SH-SY5Y (cell line): ENCODE measurements around the gene MATK.

ENCODE experiments used
- GATA2 ChIP-seq: IDR thresholded peaks from 2 replicates; pipeline ENCODE4 v1.6.1; 2011; ENCODE audit warnings: mild to moderate bottlenecking, low read depth, low read length
- GATA3 ChIP-seq: IDR thresholded peaks from 2 replicates; pipeline ENCODE4 v1.6.1; 2011; ENCODE audit warnings: low read depth, mild to moderate bottlenecking, low read length, moderate library complexity

MATK gene

DNA sequence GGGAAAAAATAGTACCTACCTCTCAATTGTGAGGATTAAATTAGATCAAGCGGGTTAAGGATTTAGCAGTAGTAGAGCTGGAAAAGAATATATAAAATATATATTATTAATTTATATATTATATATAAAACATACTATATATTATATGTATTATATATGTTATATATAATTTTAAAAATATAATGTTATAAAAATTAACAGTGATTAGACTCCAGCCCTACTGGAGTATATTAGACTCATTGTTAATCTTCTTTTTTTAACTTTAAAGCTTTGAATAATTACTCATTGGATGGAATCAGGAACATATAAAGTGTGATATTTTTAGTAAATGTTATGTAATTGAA, 24.1 kb downstream of the MATK start:
- TF ChIP-seq GATA2, result no peak
- TF ChIP-seq GATA3, result no peak

DNA sequence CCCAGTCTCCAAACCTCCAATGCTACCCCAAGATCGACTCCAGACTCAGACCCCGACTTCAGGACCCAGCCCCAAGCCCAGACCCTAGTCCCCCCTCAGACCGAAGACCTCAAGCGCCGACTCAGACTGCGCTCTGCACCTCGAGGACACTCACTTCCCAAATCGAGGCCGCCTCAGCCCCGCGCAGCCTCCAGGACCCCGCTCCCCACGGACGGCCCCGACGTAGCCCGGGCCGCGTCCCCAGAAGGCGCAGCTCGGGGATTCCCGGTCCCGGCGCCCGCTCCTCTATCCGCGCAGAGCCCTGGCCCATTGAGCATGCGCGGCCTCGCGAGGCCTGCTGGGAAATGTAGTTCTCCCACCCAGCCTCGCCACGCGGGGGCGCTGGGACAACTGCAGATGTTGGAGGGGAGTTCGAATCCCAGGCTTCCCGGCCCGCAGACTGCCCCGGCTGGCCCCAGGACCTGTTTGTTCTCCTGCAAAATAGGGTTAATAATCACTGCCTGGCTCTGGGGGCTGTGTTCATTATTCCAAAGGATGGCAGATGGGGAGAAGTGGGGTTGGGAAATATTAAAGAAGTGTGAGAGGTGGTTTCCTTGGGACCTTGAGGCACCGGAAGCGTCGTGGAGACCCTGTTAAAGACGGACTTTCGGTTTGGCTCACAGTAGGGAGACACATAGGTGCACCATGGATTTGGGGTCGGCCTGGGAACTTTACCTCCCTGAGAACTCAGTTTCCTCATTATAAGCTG, 24.6 kb downstream of the MATK start, which contains the start of gene APBA3:
Gene APBA3 (minus strand): TSS at position 311 of the 748 bp plus-strand sequence. CDS start 1,428 bp downstream, outside the sequence.
- TF ChIP-seq GATA2 (no peak), GATA3 (no peak)

DNA sequence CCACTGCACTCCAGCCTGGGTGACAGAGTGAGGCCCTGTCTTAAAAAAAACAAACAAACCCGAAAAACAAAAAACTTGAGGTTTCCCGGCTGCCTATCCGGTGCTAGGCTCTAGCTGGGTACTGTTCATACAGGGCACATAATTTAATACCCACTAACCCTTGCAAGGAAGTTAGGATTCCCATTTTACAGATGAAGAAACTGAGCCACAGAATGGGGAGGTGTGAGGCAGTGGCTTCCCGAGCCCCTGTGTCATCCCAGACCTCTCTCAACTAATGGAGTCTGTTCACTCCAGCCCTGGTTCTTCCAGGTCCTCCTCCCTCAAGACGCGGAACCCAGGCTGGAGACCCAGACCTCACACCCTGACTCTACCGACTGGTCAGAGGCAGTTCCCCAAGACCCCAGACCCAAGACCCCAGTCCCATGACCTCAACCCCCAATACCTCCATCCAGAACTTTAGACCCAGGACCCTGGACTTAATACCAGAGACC, 25.3 kb downstream of the MATK start:
- TF ChIP-seq GATA3 (no peak), GATA2 (no peak)

DNA sequence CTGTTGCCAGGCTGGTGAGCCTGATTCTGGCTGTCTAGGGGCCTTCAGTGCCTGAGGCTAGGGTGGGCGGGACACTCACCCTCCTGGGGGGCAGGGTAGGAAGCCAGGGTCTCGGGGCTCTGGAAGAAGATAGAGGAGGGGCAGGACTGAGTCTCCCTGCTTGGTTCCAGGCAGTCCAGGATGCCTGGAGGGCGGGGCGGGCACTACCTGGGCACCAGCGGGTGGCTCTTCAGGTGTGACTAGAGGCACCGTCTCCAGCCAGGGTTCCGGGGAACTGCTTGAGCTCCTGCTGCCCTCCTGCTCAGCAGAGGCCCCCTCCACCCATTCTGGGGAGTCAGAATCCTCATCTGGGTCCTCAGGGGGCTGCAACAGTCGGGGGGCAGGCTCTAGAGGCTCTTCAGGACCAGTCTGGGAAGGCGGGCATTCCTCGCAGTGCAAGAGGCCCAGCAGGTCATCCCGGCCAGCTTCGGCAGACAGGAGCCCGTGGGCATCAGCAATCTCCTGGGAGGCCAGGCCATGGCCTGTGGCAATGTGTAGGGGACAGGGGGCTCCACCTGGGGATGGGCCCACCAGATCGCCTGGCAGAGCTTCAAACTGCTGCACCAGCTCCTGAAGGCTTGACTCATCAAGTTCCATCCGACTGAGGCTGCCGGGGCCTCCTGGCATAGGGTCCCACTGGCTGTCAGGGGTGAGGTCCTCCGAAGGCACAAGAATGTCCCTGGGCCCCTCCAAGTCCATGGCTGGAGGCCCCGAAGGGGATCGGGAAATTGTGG, 26.5 kb downstream of the MATK start:
- TF ChIP-seq GATA3, result no peak
- no peak for TF ChIP-seq GATA2

DNA sequence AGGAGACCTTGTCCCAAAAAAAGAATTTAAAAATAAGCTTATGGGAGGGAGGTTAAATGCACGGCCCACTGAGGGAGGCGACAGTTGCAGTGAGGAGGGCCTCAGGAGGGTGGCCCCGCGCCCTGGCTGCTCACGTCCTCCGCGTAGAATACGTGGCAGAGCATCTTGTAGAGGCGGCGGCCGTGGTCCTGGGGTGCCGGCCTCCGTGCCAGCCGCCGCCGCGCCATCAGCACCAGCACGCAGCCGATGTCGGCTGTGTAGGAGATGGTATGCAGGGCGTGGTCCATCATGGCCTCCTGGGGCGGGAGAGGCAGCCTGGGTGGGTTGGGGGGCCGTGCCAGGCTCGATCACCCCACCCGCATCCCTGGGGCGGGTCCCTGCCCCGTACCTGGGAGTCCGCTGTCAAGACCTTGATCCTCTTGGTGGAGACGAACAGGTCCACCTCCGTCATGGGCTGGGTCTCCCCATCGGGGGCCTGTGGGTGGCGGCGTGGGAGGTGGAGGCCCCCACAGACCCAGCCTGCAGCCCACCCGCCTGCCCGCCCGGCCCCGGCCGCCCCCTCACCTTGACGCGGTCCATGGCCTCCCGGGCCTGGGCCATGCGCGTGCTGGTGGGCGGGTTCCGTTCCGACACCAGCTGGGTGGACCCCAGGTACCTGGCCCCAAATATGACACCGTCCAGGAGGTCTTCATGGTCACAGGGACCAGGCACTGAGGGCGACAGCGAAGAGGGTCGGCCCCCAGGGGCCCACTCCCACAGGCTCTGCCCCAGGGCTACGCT, 32.4 kb downstream of the MATK start:
- TF ChIP-seq GATA3, result no peak
- no peak for TF ChIP-seq GATA2

DNA sequence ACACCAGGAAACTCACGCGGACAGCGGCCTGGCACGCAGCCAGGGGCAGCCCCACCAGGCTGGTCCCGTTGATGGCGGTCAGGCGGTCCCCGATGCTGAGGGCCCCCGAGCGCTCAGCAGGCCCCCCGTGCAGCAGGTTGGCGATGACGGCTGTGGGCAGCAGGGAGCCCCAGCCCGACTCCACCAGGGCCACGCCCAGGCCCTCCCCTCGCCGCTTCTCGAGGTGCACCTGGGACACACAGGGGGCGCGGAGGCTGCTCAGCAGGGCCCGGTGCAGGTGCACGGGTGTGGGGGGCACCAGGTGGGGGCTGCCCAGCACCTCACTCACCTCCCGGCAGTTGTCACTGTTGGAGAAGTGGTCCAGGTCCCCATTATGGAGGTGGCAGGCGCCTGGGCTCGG, 33.7 kb downstream of the MATK start:
- TF ChIP-seq GATA2 (no peak), GATA3 (no peak)

DNA sequence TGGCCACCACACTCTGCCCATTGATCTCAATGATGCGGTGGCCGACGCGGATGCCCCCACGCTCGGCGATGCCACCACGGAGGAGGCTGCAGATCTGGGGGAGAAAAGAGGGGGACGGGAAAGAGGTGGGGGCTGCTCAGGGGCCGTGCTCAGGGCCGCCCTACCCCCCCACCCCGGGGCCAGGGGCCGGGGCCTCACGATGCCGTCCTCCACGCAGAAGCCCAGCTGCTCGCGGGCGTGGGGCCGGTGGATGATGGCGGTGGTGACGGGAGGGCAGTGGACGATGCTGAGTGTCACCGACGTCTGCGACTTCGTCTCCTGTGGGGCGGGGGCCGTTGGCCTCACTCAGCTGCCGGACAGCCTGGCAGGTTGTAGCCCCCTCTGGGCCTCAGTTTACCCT, 34.9 kb downstream of the MATK start:
- no peak for TF ChIP-seq GATA2
- TF ChIP-seq GATA3, result no peak

DNA sequence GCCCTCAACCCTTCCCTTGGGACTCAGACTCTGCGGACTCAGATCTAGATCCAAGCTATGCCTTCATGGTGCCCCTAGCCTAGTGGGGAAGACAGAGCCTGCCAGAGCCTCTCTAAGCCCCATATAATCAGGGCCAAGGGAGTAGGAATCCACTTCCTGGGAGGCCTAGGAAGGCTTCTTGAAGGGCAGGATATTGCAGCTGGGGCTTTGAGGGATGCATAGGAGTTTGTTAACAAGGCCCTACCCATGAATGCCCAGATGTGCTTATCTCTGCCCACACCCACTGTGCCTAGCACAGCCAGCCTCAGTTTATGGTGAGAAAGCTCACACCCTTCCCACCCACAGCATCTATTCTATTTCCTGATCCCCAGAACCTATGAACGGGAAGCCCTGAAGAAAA, 36.0 kb downstream of the MATK start:
- TF ChIP-seq GATA2 (no peak), GATA3 (no peak)

DNA sequence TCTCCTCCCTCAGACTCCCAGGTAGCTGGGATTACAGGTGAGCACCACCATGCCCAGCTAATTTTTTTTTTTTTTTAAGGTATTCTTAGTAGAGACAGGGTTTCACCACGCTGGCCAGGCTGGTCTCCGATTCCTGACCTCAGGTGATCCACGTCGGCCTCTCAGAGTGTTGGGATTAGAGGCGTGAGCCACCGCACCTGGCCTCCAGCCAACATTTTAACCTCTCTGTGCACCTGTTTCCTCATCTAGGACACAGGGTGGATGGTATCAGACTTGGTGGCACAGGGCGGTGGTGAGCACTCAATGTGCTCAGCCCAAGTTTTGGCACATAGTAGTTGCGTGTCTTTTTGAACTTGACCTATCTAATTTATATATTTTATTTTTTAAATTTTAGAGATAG, 37.2 kb downstream of the MATK start:
- no peak for TF ChIP-seq GATA3

DNA sequence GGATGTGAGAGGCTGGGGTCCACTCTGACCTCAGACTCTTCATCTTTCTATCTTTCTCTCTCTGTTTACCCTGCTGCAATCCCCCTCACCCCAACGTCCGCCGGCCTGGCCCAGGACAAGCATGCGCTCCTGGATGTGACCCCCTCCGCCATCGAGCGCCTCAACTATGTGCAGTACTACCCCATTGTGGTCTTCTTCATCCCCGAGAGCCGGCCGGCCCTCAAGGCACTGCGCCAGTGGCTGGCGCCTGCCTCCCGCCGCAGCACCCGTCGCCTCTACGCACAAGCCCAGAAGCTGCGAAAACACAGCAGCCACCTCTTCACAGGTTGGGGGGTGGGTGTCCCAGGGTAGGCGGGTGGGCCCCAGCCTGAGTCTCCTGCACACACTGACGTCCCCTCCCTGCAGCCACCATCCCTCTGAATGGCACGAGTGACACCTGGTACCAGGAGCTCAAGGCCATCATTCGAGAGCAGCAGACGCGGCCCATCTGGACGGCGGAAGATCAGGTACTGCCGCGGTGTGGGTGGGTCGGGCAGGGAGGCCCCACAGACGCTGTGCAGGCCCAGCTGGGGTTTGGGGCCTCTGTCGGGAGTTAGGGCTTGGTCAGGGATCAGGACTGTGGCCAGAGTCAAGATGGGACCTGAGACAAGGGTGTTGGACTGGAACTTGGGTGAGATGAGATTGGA, 39.7 kb downstream of the MATK start:
- TF ChIP-seq GATA2 (no peak), GATA3 (no peak)

DNA sequence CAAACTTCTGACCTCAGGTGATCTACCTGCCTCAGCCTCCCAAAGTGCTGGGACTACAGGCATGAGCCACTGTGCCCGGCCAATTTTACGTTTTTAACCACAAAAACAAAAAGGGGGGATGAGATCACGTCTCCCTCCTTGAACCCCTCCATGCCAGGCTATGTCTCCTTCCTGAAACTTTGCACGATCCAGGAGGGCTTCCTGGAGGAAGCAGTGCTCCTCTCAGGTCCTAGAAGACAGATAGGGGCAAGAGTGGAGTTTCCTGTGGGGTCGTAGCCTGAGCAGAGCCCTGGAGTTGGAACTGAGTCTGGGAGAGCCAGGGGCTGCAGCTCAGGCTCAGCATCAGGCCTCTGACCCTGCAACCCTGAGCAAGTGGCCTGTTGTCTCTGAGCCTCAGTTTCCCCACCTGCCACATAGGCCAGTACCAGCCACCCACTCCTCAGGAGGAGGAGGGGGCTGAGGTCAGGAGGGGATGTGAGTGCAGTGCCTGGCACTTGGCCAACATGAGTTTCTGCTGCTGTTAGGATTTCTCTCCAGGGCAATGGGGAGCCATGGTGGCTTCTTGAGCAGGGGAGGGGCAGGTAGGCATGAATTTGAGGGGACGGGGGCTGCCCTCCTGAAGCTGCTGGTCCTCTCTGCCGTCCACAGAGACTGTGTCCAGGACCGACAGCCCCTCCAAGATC, 40.7 kb downstream of the MATK start:
- TF ChIP-seq GATA2, result no peak
- no peak for TF ChIP-seq GATA3

DNA sequence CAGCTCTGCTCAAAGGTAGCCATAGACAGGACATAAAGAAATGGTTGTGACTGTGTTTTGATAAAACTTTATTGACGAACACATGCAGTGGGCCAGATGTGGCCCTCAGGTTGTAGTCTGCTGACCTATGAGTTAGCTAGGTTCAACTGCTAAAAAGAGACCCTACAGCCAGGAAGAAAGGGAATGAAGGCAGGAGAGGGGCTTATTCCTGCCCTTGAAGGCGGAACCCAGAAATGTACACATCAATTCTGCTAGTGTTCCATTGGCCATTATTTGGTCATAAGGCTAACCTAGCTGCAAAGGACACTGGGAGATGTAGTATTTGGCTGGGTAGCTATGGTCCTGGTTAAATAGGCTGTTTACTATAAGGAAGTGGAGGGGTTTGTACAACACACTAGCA, 42.7 kb downstream of the MATK start:
- TF ChIP-seq GATA3, result no peak
- TF ChIP-seq GATA2, result no peak

DNA sequence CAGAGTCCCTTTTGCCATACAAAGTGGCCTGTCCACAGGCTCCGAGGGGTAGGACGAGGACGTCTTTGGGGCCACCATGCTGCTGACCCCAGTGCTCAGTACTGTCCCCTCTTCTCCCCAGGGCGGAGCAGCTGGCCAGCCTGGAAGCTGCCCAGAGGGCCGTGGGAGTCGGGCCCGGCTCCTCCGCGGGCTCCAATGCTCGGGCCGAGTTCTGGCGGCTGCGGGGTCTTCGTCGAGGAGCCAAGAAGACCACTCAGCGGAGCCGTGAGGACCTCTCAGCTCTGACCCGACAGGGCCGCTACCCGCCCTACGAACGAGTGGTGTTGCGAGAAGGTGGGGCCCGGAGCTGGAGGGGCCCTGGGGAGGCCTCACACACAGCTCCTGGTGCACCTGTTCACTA, 45.8 kb downstream of the MATK start:
- TF ChIP-seq GATA2 (no peak), GATA3 (no peak)
